NCI-H446 treated with DMSO at 0.1 percent for 48 hours (cell line): ENCODE data around the gene NGEF.
"Not testable (repeated sequence)": the region's sequence is repeated elsewhere in the genome, so short reads cannot be mapped to it uniquely, and the experiment has no call there.

Source experiments
- DNase-seq: peaks from one replicate; lab custom pipeline; 2025; lab: John Stamatoyannopoulos, UW

Gene NGEF

DNA sequence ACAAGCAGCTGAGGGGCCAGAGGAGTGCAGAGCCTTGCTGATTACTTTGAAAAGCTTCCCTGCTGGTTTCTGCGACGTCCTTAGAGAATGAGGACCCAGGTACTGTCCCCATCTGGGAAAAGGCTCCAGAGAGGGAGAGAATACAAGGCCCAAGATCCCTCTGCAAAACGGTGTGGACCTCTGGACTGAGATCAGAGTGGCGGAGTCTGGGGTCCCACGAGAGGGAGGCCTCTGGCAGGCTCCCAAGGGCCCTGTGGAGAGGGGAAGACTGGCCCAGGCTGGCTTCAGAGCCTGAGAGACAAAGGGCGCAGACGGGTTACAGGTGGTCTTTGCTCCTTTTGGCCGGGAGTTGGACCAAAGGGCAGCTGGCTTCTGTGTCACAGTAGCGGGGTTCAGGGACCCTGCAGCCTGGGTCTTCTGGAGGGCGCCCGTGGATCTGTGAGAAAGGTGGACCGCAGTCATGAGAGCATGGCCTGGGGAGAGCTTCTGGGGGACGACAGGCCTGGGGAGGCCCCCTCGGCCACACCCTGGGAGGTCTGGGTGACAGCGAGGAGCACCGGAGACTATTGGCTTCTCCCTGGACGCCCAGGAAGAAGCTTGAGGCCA lies 142.2 kb downstream of the NGEF start:
- DNase-seq: no peak

GRCh38 chr2:232870018-232870765 lies 142.9 kb downstream of the NGEF start, which contains the start of gene SNORC:
Gene SNORC (plus strand): TSS chr2:232870264. CDS start chr2:232870342, 78 bp downstream.
- DNase-seq: no peak

- DNase-seq: no peak
These were observed 143.7 kb downstream of the NGEF start for GRCh38 chr2:232869138-232870017.

GRCh38 chr2:232866104-232866503 lies 147.0 kb downstream of the NGEF start:
- DNase-seq: no peak

- no peak for DNase-seq
These were observed 147.9 kb downstream of the NGEF start for GRCh38 chr2:232865165-232865564.

- no peak for DNase-seq
These were observed 149.1 kb downstream of the NGEF start for GRCh38 chr2:232863996-232864395.

- DNase-seq: no peak
These were observed 151.7 kb downstream of the NGEF start for GRCh38 chr2:232861353-232861752.

DNA sequence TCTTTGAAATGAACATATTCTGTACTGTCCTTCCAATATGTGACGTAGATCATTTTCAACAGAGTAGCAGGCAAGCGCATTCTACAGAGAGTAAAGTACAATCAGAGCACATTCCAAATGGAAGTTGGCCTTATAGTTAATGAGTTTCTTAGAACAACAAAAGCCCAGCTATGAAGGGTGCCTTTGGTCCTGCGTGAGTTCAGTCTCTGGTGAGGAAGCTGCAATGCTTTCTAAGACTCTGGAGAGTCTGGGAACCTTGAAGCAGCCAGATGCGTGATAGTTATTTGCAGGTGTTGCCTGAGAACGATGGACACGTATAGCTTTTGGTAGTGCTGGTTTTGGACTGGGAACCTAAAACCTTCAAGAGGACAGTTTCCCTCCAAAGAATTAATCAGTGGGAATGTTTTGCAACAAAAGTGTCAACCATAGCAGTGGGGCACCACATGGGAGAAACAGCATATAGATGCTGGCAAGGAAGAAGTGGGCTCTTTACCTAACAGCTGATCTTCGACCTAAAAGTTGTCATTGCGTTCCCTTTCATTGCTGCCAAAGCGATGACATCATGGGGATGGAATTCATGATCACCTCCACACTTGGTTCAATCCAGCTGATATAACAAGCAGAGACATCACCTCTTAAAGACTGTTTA lies 152.3 kb downstream of the NGEF start:
- DNase-seq: no peak

GRCh38 chr2:232859385-232859916 lies 153.6 kb downstream of the NGEF start:
- DNase-seq: no peak

DNA sequence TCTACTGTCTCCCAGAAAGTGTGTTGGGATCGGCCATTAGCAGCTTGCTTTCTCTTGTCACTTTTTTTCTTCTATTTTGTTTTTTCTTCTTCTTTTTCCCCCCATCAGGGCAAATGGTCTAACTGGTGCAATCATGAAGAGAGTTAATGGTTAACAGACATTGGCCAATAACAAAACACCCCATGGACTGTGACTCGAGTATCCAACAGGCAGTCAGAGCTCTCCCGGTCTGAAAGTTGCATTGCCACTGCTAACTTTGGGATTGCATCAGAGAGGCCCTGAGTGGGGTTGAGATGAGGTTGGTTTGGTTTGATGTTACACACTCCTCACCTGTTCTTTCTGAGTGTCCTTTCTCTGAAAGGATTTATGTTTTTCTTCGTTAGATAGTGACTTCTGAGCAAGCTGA lies 155.9 kb downstream of the NGEF start:
- no peak for DNase-seq

- no peak for DNase-seq
These were observed 159.0 kb downstream of the NGEF start for GRCh38 chr2:232854082-232854481.

DNA sequence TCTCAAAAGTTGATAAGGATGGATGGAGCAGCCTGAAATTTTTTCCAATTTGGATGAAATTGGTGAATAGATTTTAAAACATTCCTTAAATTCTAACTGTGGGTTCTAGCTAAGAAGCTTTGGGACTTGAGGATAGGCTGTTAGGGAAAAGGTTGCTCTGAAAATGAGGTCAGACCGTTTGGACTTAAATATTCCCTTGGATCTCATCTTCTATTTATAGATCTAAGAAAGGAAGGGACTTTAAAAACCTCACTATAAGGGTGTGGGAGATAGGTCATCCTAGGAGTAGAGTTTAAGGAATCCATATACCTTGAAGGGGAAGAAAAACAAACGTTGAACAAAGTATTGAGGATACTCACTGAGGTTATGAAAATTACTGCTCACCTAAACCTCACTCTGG lies 160.4 kb downstream of the NGEF start:
- no peak for DNase-seq

- DNase-seq: not testable (repeated sequence)
These were observed 161.0 kb downstream of the NGEF start for GRCh38 chr2:232852081-232852480.

- no peak for DNase-seq
These were observed 163.0 kb downstream of the NGEF start for GRCh38 chr2:232850039-232850438.

GRCh38 chr2:232846055-232846454 lies 167.0 kb downstream of the NGEF start:
- DNase-seq: no peak

GRCh38 chr2:232843834-232844233 lies 169.2 kb downstream of the NGEF start:
- no peak for DNase-seq

DNA sequence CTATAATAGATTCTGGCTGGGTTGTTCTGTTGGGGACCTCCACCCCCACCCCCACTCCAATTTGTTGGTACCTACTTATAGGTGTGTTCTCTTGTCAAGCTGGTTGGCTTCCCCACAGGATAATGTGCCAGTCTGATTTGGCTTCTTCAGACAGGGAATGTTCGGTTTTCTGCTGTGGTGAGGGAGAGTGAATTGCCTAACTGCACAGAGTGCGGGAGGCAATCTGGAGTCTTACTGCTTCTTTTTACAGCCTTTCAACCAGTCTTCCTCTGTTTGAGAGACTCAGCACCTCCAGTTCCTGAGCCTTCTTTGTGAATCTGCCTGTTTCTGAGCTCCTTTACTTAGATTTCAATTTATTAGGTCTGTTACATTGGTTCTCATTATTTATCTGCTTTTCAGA lies 170.4 kb downstream of the NGEF start:
- DNase-seq: no peak

DNA sequence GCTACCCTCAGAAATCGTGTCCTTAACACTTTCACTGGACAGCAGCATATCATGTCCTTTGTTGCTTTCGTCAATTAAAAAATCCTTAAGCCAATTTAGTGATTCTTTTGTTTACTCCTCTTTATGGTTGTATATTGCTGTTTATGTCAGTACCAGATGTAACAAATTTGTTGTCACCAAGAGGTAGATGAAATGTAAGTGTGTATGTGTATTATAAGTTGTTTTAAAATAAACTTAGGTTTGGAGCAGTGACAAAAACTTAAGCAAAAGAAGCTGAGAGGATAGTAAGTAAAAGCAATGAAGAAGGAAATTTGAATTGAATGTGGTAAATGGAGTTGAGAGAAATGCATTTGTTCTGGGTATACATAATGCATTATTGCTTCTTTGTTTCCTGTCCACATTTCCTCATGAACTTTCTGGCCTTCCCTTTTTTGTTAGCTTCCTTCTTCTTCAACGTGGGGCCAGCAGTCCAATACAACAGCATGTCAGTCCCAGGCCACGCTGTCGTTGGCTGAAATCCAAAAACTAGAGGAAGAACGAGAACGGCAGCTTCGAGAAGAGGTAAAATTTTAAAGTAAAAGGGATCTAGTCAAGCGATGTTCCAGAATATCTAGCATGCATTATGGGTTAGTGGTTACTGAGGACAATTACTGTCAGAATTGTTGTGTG lies 173.5 kb downstream of the NGEF start:
- DNase-seq: no peak

- DNase-seq: no peak
These were observed 174.6 kb downstream of the NGEF start for GRCh38 chr2:232838406-232838874.

DNA sequence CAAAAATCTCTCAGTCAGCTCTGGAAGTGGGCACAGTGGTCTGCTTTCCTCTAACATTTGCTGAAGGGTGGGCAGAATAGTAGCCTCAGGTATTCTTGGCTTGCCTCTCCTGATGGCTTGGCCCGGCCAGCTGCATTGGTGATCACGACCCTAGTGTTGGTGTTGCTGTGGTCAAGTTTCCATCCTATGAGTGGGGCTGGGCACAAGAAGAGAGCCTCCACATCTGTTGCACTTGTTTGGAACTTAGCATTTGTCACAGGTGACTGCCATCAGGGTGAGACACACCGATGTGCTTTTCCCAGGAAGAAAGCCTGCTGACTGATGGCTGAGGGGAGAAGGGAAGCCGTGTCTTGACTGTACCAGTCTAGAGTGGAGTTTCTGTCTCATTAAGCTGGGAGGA lies 176.1 kb downstream of the NGEF start:
- no peak for DNase-seq

GRCh38 chr2:232835687-232836208 lies 177.3 kb downstream of the NGEF start:
- DNase-seq: no peak
